Suprapubic skin (tissue), 4 donors: ENCODE measurements around the gene CRTAC1.

Source experiments
- CTCF ChIP-seq, 2 donors: fragments of 200-600 bp in 1 of 2; fragments of 450-650 bp in 1 of 2; sonication (generic) in 1 of 2; IDR thresholded peaks; one replicate each; pipeline ENCODE4 v1.5.1; 2016 to 2019; ENCODE audit warnings: antibody characterized with exemption in 2 of 2, mild to moderate bottlenecking in 1 of 2, moderate library complexity in 1 of 2
- EP300 ChIP-seq: sonication (generic); formaldehyde crosslinking; IDR thresholded peaks from one replicate; pipeline ENCODE4 v1.6.1; 2017; ENCODE audit warnings: antibody characterized with exemption
- POLR2A ChIP-seq, 2 donors: fragments of 450-650 bp; IDR thresholded peaks; one replicate each; pipeline ENCODE4 v1.6.1; 2017; ENCODE audit warnings: antibody characterized with exemption in 2 of 2, mild to moderate bottlenecking in 2 of 2, moderate library complexity in 2 of 2
- POLR2AphosphoS5 ChIP-seq, 3 donors: sonication (generic); formaldehyde crosslinking; IDR thresholded peaks; one replicate each; pipeline ENCODE4 v1.6.1; 2017; ENCODE audit warnings: antibody characterized with exemption in 3 of 3

GRCh38 chr10:97910661-97911060 is 119.8 kb downstream of the CRTAC1 start:
- TF ChIP-seq POLR2AphosphoS5 (IDR thresholded peaks at IDR 0.05) (no peak), CTCF (IDR thresholded peaks at IDR 0.05) (no peak), EP300 (no peak), POLR2A (IDR thresholded peaks at IDR 0.05) (no peak)
